Esophagus muscularis mucosa (tissue), 4 donors: ENCODE results near the gene SMOC1. TPM values are rescaled to one million over a fixed set of nuclear protein-coding genes. Genes with fewer than 3 reads are reported as not detected.

Experiments used
- DNase-seq: peaks from one replicate; pipeline ENCODE4 v3.0.0-alpha.2; 2017; ENCODE audit errors: extremely low spot score
- H3K27ac ChIP-seq, 4 donors: fragments of 200-600 bp; sonication (generic); replicated peaks in 1 of 4; 1 replicate in 3 of 4; 2 replicates in 1 of 4; pipeline ENCODE4 v1.5.1; 2016 to 2019; ENCODE audit warnings: mild to moderate bottlenecking in 1 of 4
- H3K27me3 ChIP-seq, 4 donors: fragments of 200-600 bp; sonication (generic); one replicate each; pipeline versions ENCODE4 v1.5.1 to v1.6.0; 2016 to 2019
- H3K36me3 ChIP-seq, 4 donors: fragments of 200-600 bp; sonication (generic); one replicate each; pipeline ENCODE4 v1.5.1; 2016 to 2019
- H3K4me1 ChIP-seq, 4 donors: fragments of 200-600 bp; sonication (generic); one replicate each; pipeline ENCODE4 v1.5.1; 2016 to 2019
- H3K4me3 ChIP-seq, 4 donors: fragments of 200-600 bp; sonication (generic); 1 replicate in 2 of 4; 2 replicates in 2 of 4; pipeline ENCODE4 v1.5.1; 2016 to 2019; ENCODE audit warnings: mild to moderate bottlenecking in 4 of 4, moderate library complexity in 1 of 4
- H3K9me3 ChIP-seq, 4 donors: fragments of 200-600 bp; sonication (generic); 1 replicate in 3 of 4; 2 replicates in 1 of 4; pipeline ENCODE4 v1.5.1; 2016 to 2019
- CTCF ChIP-seq, 3 experiments: fragments of 200-600 bp in 2 of 3; fragments of 450-650 bp in 1 of 3; sonication (generic) in 2 of 3; IDR thresholded peaks; one replicate each; pipeline ENCODE4 v1.5.1; 2017 to 2019; ENCODE audit warnings: antibody characterized with exemption in 3 of 3, mild to moderate bottlenecking in 2 of 3, moderate library complexity in 1 of 3
- EP300 ChIP-seq: sonication (generic); formaldehyde crosslinking; IDR thresholded peaks from one replicate; pipeline ENCODE4 v1.6.1; 2017; ENCODE audit warnings: antibody characterized with exemption
- POLR2A ChIP-seq: fragments of 450-650 bp; IDR thresholded peaks from one replicate; pipeline ENCODE4 v1.6.1; 2017; ENCODE audit warnings: antibody characterized with exemption, moderate library complexity, mild to moderate bottlenecking, low read depth
- POLR2AphosphoS5 ChIP-seq, 2 donors: sonication (generic); formaldehyde crosslinking; IDR thresholded peaks; one replicate each; pipeline ENCODE4 v1.6.1; 2017; ENCODE audit warnings: antibody characterized with exemption in 2 of 2
- WGBS: methylation state at CpG from one replicate; pipeline ENCODE4 v1.1.5; 2018; 5-methylcytosine and 5-hydroxymethylcytosine counted together
- intact Hi-C: fragments of 100-400 bp; cut with DNase I; formaldehyde crosslinking; loops from one replicate; pipeline ENCODE4 v1.15.1; 2023
- total RNA-seq, 4 donors: library from RNA; depleted of rRNA; stranded (reverse); fragments of >200 nt; gene quantifications; one replicate each; pipeline versions ENCODE4 v1.1.0 to v1.2.1, GENCODE V29; 2016

SMOC1 gene
- total RNA-seq, 4 donors from 2014 or later = under 0.01 to 1.8 (median 0.51) TPM

GRCh38 chr14:69933623-69934275 is 54.5 kb downstream of the SMOC1 start:
- H3K4me3 ChIP-seq = no peak overlapping the region
- DNase-seq = no peak
- peaks cover 0 to 10% (median 0%) of the 10 kb centered on the region in 4 donors for H3K27me3 ChIP-seq
- H3K4me1 ChIP-seq = no peaks in the 10 kb centered on the region
- H3K36me3 ChIP-seq = no peaks in the 10 kb centered on the region
- no peak for TF ChIP-seq CTCF (IDR thresholded peaks at IDR 0.05)
- TF ChIP-seq POLR2AphosphoS5 (IDR thresholded peaks at IDR 0.05) = no peak
- no peak for TF ChIP-seq POLR2A
- TF ChIP-seq EP300 = no peak
- no peaks in the 10 kb centered on the region for H3K9me3 ChIP-seq
- no peak overlapping the region for H3K27ac ChIP-seq
- intact Hi-C loops = no loop called here
- WGBS = 85% methylated on average over 9 of the region's 9 CpGs

- DNase-seq = no peak
- TF ChIP-seq POLR2A (no peak), EP300 (no peak), CTCF (IDR thresholded peaks at IDR 0.05) (no peak), POLR2AphosphoS5 (IDR thresholded peaks at IDR 0.05) (no peak)
- no peaks in the 10 kb centered on the region for H3K4me1 ChIP-seq
- H3K9me3 ChIP-seq = no peaks in the 10 kb centered on the region
- WGBS = 40% methylated on average over 12 of the region's 12 CpGs
- peaks cover 0 to 13% (median 0%) of the 10 kb centered on the region in 4 donors for H3K27me3 ChIP-seq
- no peak overlapping the region for H3K27ac ChIP-seq
- no peak overlapping the region for H3K4me3 ChIP-seq
- no peaks in the 10 kb centered on the region for H3K36me3 ChIP-seq
- intact Hi-C loops = no loop called here
These were observed 58.3 kb downstream of the SMOC1 start for GRCh38 chr14:69937367-69938081.

- peaks cover 0 to under 1% (median 0%) of the 10 kb centered on the region in 4 donors for H3K9me3 ChIP-seq
- no peaks in the 10 kb centered on the region for H3K36me3 ChIP-seq
- H3K27ac ChIP-seq = no peak overlapping the region
- no peaks in the 10 kb centered on the region for H3K4me1 ChIP-seq
- DNase-seq = no peak
- H3K4me3 ChIP-seq = no peak overlapping the region
- TF ChIP-seq POLR2AphosphoS5 (IDR thresholded peaks at IDR 0.05) (no peak), EP300 (no peak), CTCF (IDR thresholded peaks at IDR 0.05) (no peak), POLR2A (no peak)
- WGBS = 86% methylated on average over 6 of the region's 6 CpGs
- peaks cover 0 to 26% (median 0%) of the 10 kb centered on the region in 4 donors for H3K27me3 ChIP-seq
- intact Hi-C loops = no loop called here
These were observed 59.5 kb downstream of the SMOC1 start for GRCh38 chr14:69938751-69939150.

GRCh38 chr14:69941768-69942742 is 62.8 kb downstream of the SMOC1 start:
- intact Hi-C loops = no loop called here
- H3K9me3 ChIP-seq = peaks cover 0 to 29% (median 13%) of the 10 kb centered on the region in 4 donors
- H3K4me1 ChIP-seq = no peaks in the 10 kb centered on the region
- H3K27ac ChIP-seq = no peak overlapping the region
- TF ChIP-seq EP300 (no peak), POLR2A (no peak)
- 63% methylated on average over 4 of the region's 4 CpGs for WGBS
- no peak overlapping the region for H3K4me3 ChIP-seq
- DNase-seq = no peak
- H3K36me3 ChIP-seq = no peaks in the 10 kb centered on the region
- H3K27me3 ChIP-seq = peaks cover 0 to 29% (median 0%) of the 10 kb centered on the region in 4 donors
